Activated B cell treated with CpG ODN at 0.5 μM for 24 hours (primary cell): Measurements from ENCODE around the gene ORAI3. TPM values are rescaled to one million over a fixed set of nuclear protein-coding genes. Genes with fewer than 3 reads are reported as not detected.

Experiments used
- ATAC-seq: fragments of 200-7000 bp; cut with Tn5 transposase; one replicate; pipeline ENCODE4 v1.10.0; 2021; ENCODE audit warnings: low read depth, mild to moderate bottlenecking, moderate library complexity
- CTCF ChIA-PET: fragments of 350-600 bp; sonication (Branson Sonifier 250); formaldehyde crosslinking; loops from one replicate; lab custom pipeline; 2021; ENCODE audit warnings: antibody characterized with exemption; lab: Charles Lee
- POLR2A ChIA-PET: fragments of 350-600 bp; sonication (Branson Sonifier 250); formaldehyde crosslinking; loops from one replicate; lab custom pipeline; 2021; ENCODE audit warnings: antibody characterized with exemption; lab: Charles Lee
- DNase-seq: peaks from one replicate; pipeline ENCODE4 v3.0.0; 2022
- H3K27ac Mint-ChIP-seq: one replicate; pipeline ENCODE4 v1.8.0; 2020; ENCODE audit warnings: mixed read lengths
- H3K27me3 Mint-ChIP-seq: one replicate; pipeline ENCODE4 v1.8.0; 2021; ENCODE audit warnings: mixed read lengths
- H3K36me3 Mint-ChIP-seq: one replicate; pipeline ENCODE4 v1.8.0; 2021; ENCODE audit warnings: low read depth, mixed read lengths
- H3K4me1 Mint-ChIP-seq: one replicate; pipeline ENCODE4 v1.8.0; 2021; ENCODE audit warnings: mixed read lengths
- H3K4me3 Mint-ChIP-seq: one replicate; pipeline ENCODE4 v1.8.0; 2020; ENCODE audit warnings: mild to moderate bottlenecking, mixed read lengths
- H3K9me3 Mint-ChIP-seq: one replicate; pipeline ENCODE4 v1.8.0; 2020; ENCODE audit warnings: mixed read lengths
- CTCF ChIP-seq: fragments of 200-600 bp; IDR thresholded peaks from one replicate; pipeline ENCODE4 v1.8.0; 2022; ENCODE audit warnings: antibody characterized with exemption, mild to moderate bottlenecking
- intact Hi-C: fragments of 100-400 bp; cut with micrococcal nuclease; formaldehyde crosslinking; loops from one replicate; pipeline ENCODE4 v1.15.1; 2024
- total RNA-seq: library from RNA; stranded (reverse); gene quantifications from 2 replicates; pipeline ENCODE4 v1.2.3, GENCODE V29; 2022

Gene ORAI3
- total RNA-seq, 1 donor from 2014 or later: 30.6 TPM

GRCh38 chr16:30991052-30991451 is 42.2 kb downstream of the ORAI3 start:
- no peak for TF ChIP-seq CTCF
- no peaks in the 10 kb centered on the region for H3K27me3 Mint-ChIP-seq
- ChIA-PET POLR2A (no interaction called here), CTCF (no interaction called here)
- no peak overlapping the region for H3K4me3 Mint-ChIP-seq
- DNase-seq (no peak), ATAC-seq (no peak)
- no peaks in the 10 kb centered on the region for H3K36me3 Mint-ChIP-seq
- no peaks in the 10 kb centered on the region for H3K9me3 Mint-ChIP-seq
- intact Hi-C loops: no loop called here
- no peak overlapping the region for H3K27ac Mint-ChIP-seq
- peaks cover 3% of the 10 kb centered on the region for H3K4me1 Mint-ChIP-seq

- H3K27ac Mint-ChIP-seq: no peak overlapping the region
Measured at GRCh38 chr16:30992276-30992780, 43.5 kb downstream of the ORAI3 start.

GRCh38 chr16:30992931-30993816 is 44.3 kb downstream of the ORAI3 start:
- ATAC-seq (no peak), DNase-seq (no peak)
- ChIA-PET POLR2A (no interaction called here), CTCF (interaction anchor here (0.5 to 4.8 kb wide), 2 partner anchors 9 to 868 kb away, joined by 3 to 18 read pairs; partner anchors contain the start of gene HSD3B7)
- Mint-ChIP-seq H3K36me3 (no peaks in the 10 kb centered on the region), H3K27me3 (no peaks in the 10 kb centered on the region), H3K4me3 (no peak overlapping the region), H3K9me3 (no peaks in the 10 kb centered on the region), H3K4me1 (peaks cover 12% of the 10 kb centered on the region), H3K27ac (no peak overlapping the region)
- TF ChIP-seq CTCF: no peak
- intact Hi-C loops: no loop called here

More at GRCh38 chr16:30992276-30992780, 43.5 kb downstream of the ORAI3 start:
- H3K36me3 Mint-ChIP-seq: no peaks in the 10 kb centered on the region
- H3K4me1 Mint-ChIP-seq: peaks cover 12% of the 10 kb centered on the region
- DNase-seq (no peak), ATAC-seq (no peak)
- intact Hi-C loops: no loop called here
- H3K27me3 Mint-ChIP-seq: no peaks in the 10 kb centered on the region
- CTCF ChIA-PET: no interaction called here
- no peak overlapping the region for H3K4me3 Mint-ChIP-seq
- no peaks in the 10 kb centered on the region for H3K9me3 Mint-ChIP-seq
- TF ChIP-seq CTCF: no peak
- POLR2A ChIA-PET: no interaction called here

- no peaks in the 10 kb centered on the region for H3K27me3 Mint-ChIP-seq
- intact Hi-C loops: loop anchor here (2.0 kb wide), 1 partner anchor 99 kb away; the partner anchor contains the start of gene VKORC1
Measured at GRCh38 chr16:30995927-30996323, 47.1 kb downstream of the ORAI3 start.

More at GRCh38 chr16:30995927-30996323, 47.1 kb downstream of the ORAI3 start:
- TF ChIP-seq CTCF: no peak
- ATAC-seq: no peak
- ChIA-PET POLR2A (interaction anchor here (0.7 to 2.1 kb wide), 6 partner anchors 11 to 223 kb away, joined by 3 to 13 read pairs (median 4); partner anchors contain the start of genes KAT8, ZNF646 and ZNF668), CTCF (interaction anchor here (4.8 kb wide), 1 partner anchor 12 kb away, joined by 18 read pairs; the partner anchor contains the start of gene HSD3B7)
- H3K27ac Mint-ChIP-seq: peak overlapping the region; percentile 68
- H3K36me3 Mint-ChIP-seq: no peaks in the 10 kb centered on the region
- H3K4me3 Mint-ChIP-seq: peak overlapping the region; percentile 87
- peaks cover 12% of the 10 kb centered on the region for H3K4me1 Mint-ChIP-seq
- no peaks in the 10 kb centered on the region for H3K9me3 Mint-ChIP-seq
- no peak for DNase-seq
